Fibroblast of villous mesenchyme (primary cell): ENCODE measurements around the gene CAST. TPM values are rescaled to one million over a fixed set of nuclear protein-coding genes. Genes with fewer than 3 reads are reported as not detected.

Experiments used
- DNase-seq: peaks from one replicate; pipeline ENCODE4 v3.0.0-alpha.2; 2010; ENCODE audit warnings: low read depth
- H3K4me3 ChIP-seq: 2 replicates; pipeline ENCODE4 v1.5.1; 2011; ENCODE audit warnings: low read depth, mild to moderate bottlenecking, low read length
- total RNA-seq: library from RNA; depleted of rRNA; stranded (reverse); fragments of >200 nt; gene quantifications from 2 replicates; pipeline ENCODE4 v1.2.3, GENCODE V29; 2012
- TF ChIP-seq, protein P1 (sequence below): IDR thresholded peaks from 2 replicates; pipeline ENCODE4 v1.5.1; 2012; ENCODE audit warnings: low read depth, mild to moderate bottlenecking, low read length; ENCODE audit not compliant: insufficient read depth

The CAST gene
- total RNA-seq, 1 donor = 200 TPM

DNA sequence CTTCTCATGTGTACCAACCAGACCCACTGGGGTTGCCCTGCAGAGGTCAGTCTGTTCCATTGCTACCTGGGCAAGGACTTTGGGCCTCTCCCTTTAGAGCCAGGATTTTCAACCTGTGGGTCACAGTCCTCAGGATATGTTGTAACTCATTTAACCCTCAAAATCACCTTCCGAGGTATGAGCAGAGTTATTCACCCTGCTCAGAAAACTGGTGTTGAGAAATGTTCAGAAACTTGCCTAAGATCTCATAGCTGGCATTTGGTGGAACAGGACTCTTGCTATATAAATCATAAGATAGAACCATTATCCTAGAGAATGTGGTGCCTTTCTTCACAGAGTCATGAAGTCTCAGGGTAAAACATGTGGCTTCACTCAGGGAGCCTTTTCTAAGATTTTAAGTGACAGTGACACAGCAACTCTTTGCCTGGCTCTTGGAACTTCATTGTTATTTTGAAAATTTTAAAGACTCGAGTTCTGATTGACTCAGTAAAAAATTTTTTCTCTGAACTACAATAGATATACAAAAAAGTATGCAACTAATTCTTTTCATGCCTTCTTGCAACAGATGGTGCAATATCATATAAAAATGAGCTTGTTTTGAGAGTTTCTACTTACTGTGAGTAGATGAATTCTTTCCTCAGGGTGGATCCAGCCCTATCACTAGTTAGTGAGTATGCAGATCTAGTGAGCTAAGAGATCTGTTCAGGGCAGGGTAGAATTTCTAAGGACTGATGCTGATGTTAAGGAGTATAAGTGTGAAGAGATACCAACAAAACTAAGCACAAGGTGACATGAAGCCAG lies 29.5 kb downstream of the CAST start:
- no peak overlapping the region for H3K4me3 ChIP-seq
- peak; percentile 71 for DNase-seq
- TF ChIP-seq, protein P1, sequence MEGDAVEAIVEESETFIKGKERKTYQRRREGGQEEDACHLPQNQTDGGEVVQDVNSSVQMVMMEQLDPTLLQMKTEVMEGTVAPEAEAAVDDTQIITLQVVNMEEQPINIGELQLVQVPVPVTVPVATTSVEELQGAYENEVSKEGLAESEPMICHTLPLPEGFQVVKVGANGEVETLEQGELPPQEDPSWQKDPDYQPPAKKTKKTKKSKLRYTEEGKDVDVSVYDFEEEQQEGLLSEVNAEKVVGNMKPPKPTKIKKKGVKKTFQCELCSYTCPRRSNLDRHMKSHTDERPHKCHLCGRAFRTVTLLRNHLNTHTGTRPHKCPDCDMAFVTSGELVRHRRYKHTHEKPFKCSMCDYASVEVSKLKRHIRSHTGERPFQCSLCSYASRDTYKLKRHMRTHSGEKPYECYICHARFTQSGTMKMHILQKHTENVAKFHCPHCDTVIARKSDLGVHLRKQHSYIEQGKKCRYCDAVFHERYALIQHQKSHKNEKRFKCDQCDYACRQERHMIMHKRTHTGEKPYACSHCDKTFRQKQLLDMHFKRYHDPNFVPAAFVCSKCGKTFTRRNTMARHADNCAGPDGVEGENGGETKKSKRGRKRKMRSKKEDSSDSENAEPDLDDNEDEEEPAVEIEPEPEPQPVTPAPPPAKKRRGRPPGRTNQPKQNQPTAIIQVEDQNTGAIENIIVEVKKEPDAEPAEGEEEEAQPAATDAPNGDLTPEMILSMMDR = no peak

DNA sequence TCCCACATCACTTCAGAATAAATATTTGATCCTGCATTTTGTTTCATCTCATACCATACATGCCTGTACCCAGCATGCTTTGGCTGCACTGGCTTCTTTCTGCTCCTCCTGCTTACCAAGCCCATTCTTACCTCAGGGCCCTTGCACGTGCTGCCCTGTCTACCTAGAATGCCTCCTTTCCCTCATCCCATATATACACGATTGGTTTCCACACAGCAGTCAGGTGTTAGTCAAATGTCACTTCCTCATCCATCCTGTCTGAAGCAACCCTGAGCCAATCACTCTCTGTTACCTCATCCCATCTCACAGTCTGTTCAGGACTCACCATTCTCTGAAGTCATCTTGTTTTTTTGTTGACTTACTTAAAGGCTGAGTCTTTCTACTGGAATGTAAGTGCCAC lies 30.3 kb downstream of the CAST start:
- H3K4me3 ChIP-seq = no peak overlapping the region
- DNase-seq = peak; percentile 56
- TF ChIP-seq, protein P1 = no peak

DNA sequence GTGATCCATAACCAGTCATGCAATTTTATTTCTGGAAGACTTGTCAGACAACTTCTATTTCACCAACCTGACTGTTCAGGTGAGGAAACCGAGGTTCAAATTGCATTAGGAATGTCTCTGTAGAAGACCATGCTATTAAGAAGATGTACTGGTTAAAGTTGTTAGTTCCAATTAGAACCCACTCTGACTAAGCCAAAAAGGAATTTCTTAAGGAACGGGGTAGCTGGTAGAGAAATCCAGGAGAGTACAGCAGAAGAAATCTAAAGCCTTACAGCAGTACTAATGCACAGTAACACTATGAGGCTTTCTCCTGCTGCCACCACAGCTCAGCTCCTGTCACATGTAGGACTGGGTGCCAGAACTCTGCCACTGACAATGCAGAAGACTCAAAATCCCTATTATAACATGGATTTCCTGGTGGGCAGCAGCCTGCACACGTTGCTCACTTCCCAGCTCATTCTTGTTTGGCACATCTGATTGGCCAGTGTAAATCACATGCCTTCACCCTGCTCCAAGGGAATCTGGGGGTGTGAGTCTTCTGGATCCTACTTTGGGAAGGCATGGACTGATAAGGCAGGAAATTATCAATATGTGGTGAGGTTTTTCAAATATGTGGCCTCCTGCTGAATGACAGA lies 37.1 kb downstream of the CAST start:
- TF ChIP-seq, protein P1 = no peak
- DNase-seq = peak; percentile 32

DNA sequence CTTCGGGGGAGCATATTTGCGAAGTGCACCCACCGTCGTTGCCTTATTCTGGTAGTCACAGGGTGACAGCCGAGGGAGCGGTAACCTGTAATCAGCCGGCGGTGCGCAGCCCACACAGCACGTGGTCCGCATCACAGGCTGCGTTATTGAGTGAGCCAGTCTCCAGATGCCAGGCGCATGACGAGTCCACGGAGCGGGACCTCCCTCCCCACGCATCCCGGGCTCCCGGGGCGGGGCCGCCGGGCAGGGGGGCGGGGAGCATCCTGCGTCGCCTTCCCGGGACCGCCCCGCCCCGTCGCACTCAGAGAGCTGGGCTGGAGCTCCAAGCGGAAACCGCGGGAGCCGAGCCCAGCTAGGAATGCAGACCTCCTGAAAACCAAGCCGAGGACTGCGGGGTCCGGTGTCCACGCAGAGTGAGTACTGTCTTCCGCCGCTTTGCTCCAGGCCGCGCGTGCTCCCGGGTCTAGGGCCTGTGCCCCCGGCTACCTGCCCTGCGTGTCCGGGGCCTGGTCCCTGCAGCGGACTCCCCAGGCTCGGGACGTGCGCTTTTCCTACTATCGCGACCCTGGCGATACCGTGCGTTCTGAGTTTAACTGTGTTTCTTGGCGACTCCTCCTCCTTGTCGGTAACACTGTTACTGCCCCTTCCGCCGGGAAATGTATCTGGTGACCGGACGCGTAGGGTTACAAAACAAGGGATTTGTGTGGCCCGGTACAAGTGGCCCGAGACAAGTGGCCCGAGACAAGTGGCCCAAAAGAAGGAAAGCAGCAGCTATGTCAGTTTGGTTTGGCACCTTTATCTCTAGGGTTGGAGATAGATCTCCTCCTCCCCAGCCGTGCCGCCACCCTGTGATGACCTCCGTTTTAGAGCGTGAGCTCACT lies 40.6 kb downstream of the CAST start:
- DNase-seq = peak; percentile 97
- H3K4me3 ChIP-seq = peak overlapping the region; percentile 75
- TF ChIP-seq, protein P1 = no peak

More for the DNA sequence above, 37.1 kb downstream of the CAST start:
- no peak overlapping the region for H3K4me3 ChIP-seq

DNA sequence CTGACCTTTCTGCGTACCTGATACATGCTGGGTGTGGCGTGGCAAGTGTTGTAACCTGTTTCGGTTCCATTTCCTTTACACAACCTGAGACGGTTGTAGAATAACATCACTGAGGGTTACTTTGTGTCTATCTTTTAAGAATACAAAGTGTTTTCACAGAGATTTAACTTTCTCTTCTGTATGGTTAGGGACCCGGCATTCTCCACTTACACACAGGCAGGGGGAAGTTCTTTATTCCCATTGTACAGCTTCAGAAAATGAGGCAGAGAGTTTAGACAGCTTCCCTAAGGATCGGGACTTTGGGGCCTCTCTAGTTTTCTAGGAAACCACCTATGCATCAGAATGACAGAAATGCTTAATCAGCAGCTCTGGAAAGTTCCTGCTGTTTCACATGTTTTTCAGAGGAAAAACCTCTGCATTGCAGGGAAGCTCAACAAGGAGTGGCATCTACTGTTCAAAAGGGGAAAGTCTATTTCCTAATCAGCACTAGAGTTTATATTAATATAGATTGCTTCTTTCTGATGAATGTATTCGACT lies 41.3 kb downstream of the CAST start:
- TF ChIP-seq, protein P1 = no peak
- peak; percentile 31 for DNase-seq
- H3K4me3 ChIP-seq = peak overlapping the region; percentile 75

DNA sequence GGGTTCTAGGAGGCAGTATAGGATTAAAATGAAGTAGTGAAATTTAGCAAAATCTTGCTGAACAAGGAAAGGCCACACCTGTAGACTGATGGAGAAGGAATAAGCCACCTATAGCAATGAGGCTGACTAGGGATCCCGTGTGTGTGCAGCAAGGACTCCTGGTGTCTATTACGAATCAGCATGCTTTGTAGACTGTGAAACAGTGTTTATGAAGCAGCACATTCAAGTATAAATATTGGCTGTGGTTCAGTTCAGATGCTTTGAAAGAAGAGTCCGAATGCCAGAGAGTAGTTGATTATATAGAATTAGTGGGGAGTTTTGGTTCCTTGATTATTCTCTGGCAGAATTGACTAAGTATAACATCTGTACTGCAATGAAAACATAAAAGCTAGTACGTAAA lies 41.8 kb downstream of the CAST start:
- TF ChIP-seq, protein P1 = no peak
- peak; percentile 54 for DNase-seq
- peak overlapping the region; percentile 75 for H3K4me3 ChIP-seq
